ENCODE data around the gene MARCHF2.

GRCh38 chr19:8481616-8482015, 68.5 kb downstream of the MARCHF2 start:
- TF ChIP-seq CTCF (conservative IDR thresholded peaks at IDR 0.05; ENCODE audit: low read depth, low read length), result no peak
- no peak for TF ChIP-seq EZH2 (IDR thresholded peaks at IDR 0.05; ENCODE audit: low read length, unreplicated experiment)

Data from PC-3 (cell line).